K562 (cell line): ENCODE results near the gene LPAR2. TPM values are rescaled to one million over a fixed set of nuclear protein-coding genes. Genes with fewer than 3 reads are reported as not detected.

Experiments
- ATAC-seq: fragments of 200-7000 bp; cut with Tn5 transposase; 3 replicates; pipeline ENCODE4 v1.9.1; 2020; ENCODE audit warnings: moderate library complexity
- Bru-seq: library from RNA; stranded (reverse); fragments of 400-500 nt; gene quantifications from one replicate; lab custom pipeline; 2021; lab: Mats Ljungman, UMichigan
- BruChase-seq, 2 experiments: library from RNA; stranded (reverse); fragments of 400-500 nt; gene quantifications; one replicate each; lab custom pipeline; 2021; lab: Mats Ljungman, UMichigan
- BruUV-seq: library from RNA; stranded (reverse); fragments of 400-500 nt; replicated peaks from 2 replicates; lab custom pipeline; 2021; lab: Mats Ljungman, UMichigan
- CTCF ChIA-PET: fragments of 300-600 bp; formaldehyde crosslinking; extraction: SDS; loops from one replicate; lab custom pipeline; 2021; ENCODE audit warnings: low intra/inter-chr PET ratio; lab: Yijun Ruan, JAX
- POLR2A ChIA-PET: fragments of 300-600, 350-650 bp; sonication (Branson Sonifier 250); formaldehyde crosslinking; extraction: SDS; loops from one replicate; lab custom pipeline; 2021; ENCODE audit warnings: antibody characterized with exemption, inconsistent platforms; lab: Yijun Ruan, JAX
- DNase-seq, 4 experiments: peaks; one replicate each; pipeline versions ENCODE4 v3.0.0 to v3.0.0-alpha.2; 2011 to 2018; ENCODE audit warnings: low spot score in 3 of 4, mixed read lengths in 3 of 4; ENCODE audit errors: extremely low read depth in 1 of 4
- FAIRE-seq: peaks from 2 replicates; lab custom pipeline; 2011; peaks lifted over from hg19 to GRCh38; lab: Jason Lieb, UNC
- H2AFZ ChIP-seq: 2 replicates; pipeline ENCODE4 v1.6.0; 2011; ENCODE audit warnings: low read depth, low read length, control low read depth, inconsistent platforms
- H3K27ac ChIP-seq: fragments of 200-600 bp; 3 replicates; pipeline ENCODE4 v1.8.0; 2011; ENCODE audit warnings: low read depth, mild to moderate bottlenecking, control low read depth, inconsistent platforms, low read length, moderate library complexity, mixed read lengths; ENCODE audit errors: extremely low read depth
- H3K27me3 ChIP-seq, 2 experiments: fragments of 300-600 bp in 1 of 2; 2 replicates in 1 of 2; 3 replicates in 1 of 2; pipeline versions ENCODE4 v1.6.0 to v1.8.0; 2011; ENCODE audit warnings: inconsistent platforms in 2 of 2, low read length in 2 of 2, mild to moderate bottlenecking in 1 of 2, mixed read lengths in 1 of 2, moderate library complexity in 1 of 2; ENCODE audit not compliant: control insufficient read depth in 2 of 2, insufficient read depth in 2 of 2
- H3K36me3 ChIP-seq: fragments of 300-600 bp; 3 replicates; pipeline ENCODE4 v1.8.0; 2011; ENCODE audit warnings: mild to moderate bottlenecking, low read length, inconsistent platforms; ENCODE audit not compliant: control insufficient read depth, insufficient read depth
- H3K4me1 ChIP-seq, 2 experiments: fragments of 200-600 bp in 1 of 2; replicated peaks in 1 of 2; 2 replicates in 1 of 2; 3 replicates in 1 of 2; pipeline versions ENCODE4 v1.5.1 to v1.8.0; 2011; ENCODE audit warnings: inconsistent platforms in 2 of 2, low read length in 2 of 2, mild to moderate bottlenecking in 1 of 2, mixed read lengths in 1 of 2, moderate library complexity in 1 of 2; ENCODE audit not compliant: control insufficient read depth in 2 of 2, insufficient read depth in 2 of 2
- H3K4me2 ChIP-seq: 2 replicates; pipeline ENCODE4 v1.6.1; 2011; ENCODE audit warnings: low read length, control low read depth, inconsistent platforms, mixed read lengths; ENCODE audit not compliant: insufficient read depth
- H3K4me3 ChIP-seq: fragments of 200-600 bp; sonication (generic), shearing (Covaris generic); 2 replicates; pipeline ENCODE4 v1.5.1; 2016; ENCODE audit warnings: control low read depth, inconsistent platforms
- H3K79me2 ChIP-seq: fragments of 200-600 bp; 3 replicates; pipeline ENCODE4 v1.8.0; 2011; ENCODE audit warnings: low read length, inconsistent platforms; ENCODE audit not compliant: control insufficient read depth, insufficient read depth
- H3K9ac ChIP-seq, 2 experiments: 2 replicates each; pipeline versions ENCODE4 v1.6.0 to v1.6.1; 2011; ENCODE audit warnings: low read depth in 2 of 2, low read length in 2 of 2, control low read depth in 1 of 2, inconsistent platforms in 1 of 2, mild to moderate bottlenecking in 1 of 2, mixed read lengths in 1 of 2; ENCODE audit not compliant: insufficient read depth in 1 of 2
- H3K9me1 ChIP-seq: one replicate; pipeline ENCODE4 v1.6.0; 2011; ENCODE audit warnings: inconsistent platforms, mild to moderate bottlenecking, low read length, moderate library complexity; ENCODE audit not compliant: control insufficient read depth, insufficient read depth
- H3K9me3 ChIP-seq: replicated peaks from 2 replicates; pipeline ENCODE4 v1.5.1; 2011; ENCODE audit warnings: low read depth, low read length, inconsistent platforms; ENCODE audit not compliant: control insufficient read depth, insufficient read depth
- H4K20me1 ChIP-seq: replicated peaks from 2 replicates; pipeline ENCODE4 v1.6.1; 2011; ENCODE audit warnings: low read length, inconsistent platforms, mixed read lengths; ENCODE audit not compliant: control insufficient read depth, insufficient read depth
- CBFA2T3 ChIP-seq: fragments of 450-650 bp; IDR thresholded peaks from 2 replicates; pipeline ENCODE4 v1.6.1; 2017
- POLR2G ChIP-seq: fragments of 200-400 bp; formaldehyde crosslinking; IDR thresholded peaks from 2 replicates; pipeline ENCODE4 v1.6.1; 2017; ENCODE audit warnings: low read depth, mild to moderate bottlenecking, antibody characterized with exemption, low read length, moderate library complexity
- whole genome bisulfite sequencing: fragments of 100-300 bp; shearing (Covaris generic); methylation state at CpG from one replicate; pipeline ENCODE4 v1.1.6; 2016; ENCODE audit warnings: low coverage, mixed read lengths; ENCODE audit not compliant: insufficient coverage; ENCODE audit errors: missing lambda C conversion rate; 5-methylcytosine and 5-hydroxymethylcytosine counted together
- in situ Hi-C: fragments of 300-500 bp; cut with MboI; formaldehyde crosslinking; loops from 4 replicates; pipeline ENCODE4 v1.15.0; 2018; ENCODE audit warnings: inconsistent platforms, mixed read lengths
- intact Hi-C: fragments of 100-400 bp; cut with micrococcal nuclease; formaldehyde crosslinking; loops from 2 replicates; pipeline ENCODE4 v1.14.2; 2022
- long read RNA-seq, 3 experiments: library from polyadenylated mRNA in 2 of 3; library from RNA in 1 of 3; unstranded in 2 of 3; stranded (forward) in 1 of 3; transcript quantifications; one replicate each; pipeline ENCODE4 v2.0.0, GENCODE V29; 2019 to 2022
- polyA minus RNA-seq, 3 experiments: library from RNA; depleted of rRNA, polyadenylated mRNA; stranded (reverse); fragments of >200 nt; gene quantifications; 2 replicates each; pipeline ENCODE4 v1.2.3, GENCODE V29; 2011
- polyA plus RNA-seq, 8 experiments: library from polyadenylated mRNA; depleted of rRNA in 4 of 8; stranded (reverse) in 5 of 8; unstranded in 3 of 8; fragments of >200 nt; fragmentation: Nextera tagmentation in 2 of 8; fragmentation: Illumina TruSeq in 1 of 8; extraction: Ambion mirVana in 2 of 8; extraction: Trizol in 1 of 8; gene quantifications; 2 replicates each; pipeline versions ENCODE4 v1.2.1 to v1.2.3, GENCODE V29; 2011 to 2014; ENCODE audit warnings: inconsistent platforms in 1 of 8, missing spikeins in 1 of 8
- total RNA-seq, 7 experiments: library from RNA; depleted of rRNA in 6 of 7; stranded (reverse); fragments of >200 nt in 6 of 7; fragmentation: Illumina TruSeq in 2 of 7; extraction: Trizol in 2 of 7; gene quantifications; 2 replicates each; pipeline versions ENCODE4 v1.2.1 to v1.2.3, GENCODE V29; 2011 to 2021; ENCODE audit warnings: low replicate concordance in 1 of 7
- TF ChIP-seq, protein P1 (sequence below): sonication (generic); formaldehyde crosslinking; IDR thresholded peaks from 2 replicates; pipeline ENCODE4 v1.8.1; 2023; ENCODE audit warnings: mild to moderate bottlenecking, missing genetic modification reagents

The LPAR2 gene
- total RNA-seq (2011; cell fraction: chromatin; rRNA removed; ENCODE audit: low replicate concordance): 44.7 and 88.0 TPM in 2 replicates
- 27.1 and 27.2 TPM in 2 replicates for total RNA-seq (2011; cell fraction: nucleolus; rRNA removed)
- 34.0 and 49.1 TPM in 2 replicates for total RNA-seq (2011; cell fraction: nucleoplasm; rRNA removed)
- total RNA-seq (2014; rRNA removed) (2.3 and 3.3 TPM in 2 replicates), total RNA-seq (2014; rRNA removed; fragmentation: Illumina TruSeq; extraction: Trizol) (1.8 and 1.9 TPM in 2 replicates), total RNA-seq (2015; rRNA removed; fragmentation: Illumina TruSeq; extraction: Trizol) (4.0 and 4.4 TPM in 2 replicates), total RNA-seq (2021) (7.0 and 10.3 TPM in 2 replicates), polyA plus RNA-seq (2011; rRNA removed) (4.4 and 9.4 TPM in 2 replicates), polyA plus RNA-seq (2014; fragmentation: Illumina TruSeq; extraction: Trizol) (6.5 and 7.8 TPM in 2 replicates), polyA plus RNA-seq (2014; fragmentation: Nextera tagmentation; extraction: Ambion mirVana) (under 1 TPM; 0.63 TPM), polyA plus RNA-seq (2014; rRNA removed) (8.1 and 13.8 TPM in 2 replicates), polyA minus RNA-seq (2011; rRNA and poly(A)+ RNA removed) (2.7 and 3.6 TPM in 2 replicates), Bru-seq, nascent RNA (percentile 49 among the genes with signal in this experiment), BruChase-seq, experiment 1, labeled RNA remaining after a 2-hour chase (percentile 49 among the genes with signal in this experiment), BruChase-seq, experiment 2, labeled RNA remaining after a 6-hour chase (percentile 56 among the genes with signal in this experiment)
- 7.7 and 7.9 TPM in 2 replicates for polyA plus RNA-seq (2011; cell fraction: cytosol; rRNA removed)
- 76.8 and 108 TPM in 2 replicates for polyA plus RNA-seq (2011; cell fraction: nucleus; rRNA removed)
- polyA plus RNA-seq (2012): 9.5 and 18.9 TPM in 2 replicates
- polyA minus RNA-seq (2011; cell fraction: cytosol; rRNA and poly(A)+ RNA removed): 1.6 and 2.5 TPM in 2 replicates
- 6.6 and 7.2 TPM in 2 replicates for polyA minus RNA-seq (2011; cell fraction: nucleus; rRNA and poly(A)+ RNA removed)
- long read RNA-seq, experiment 1, partial matches to known transcripts: 6 of 11 reads
- long read RNA-seq, experiment 1, other reads (novel, unspliced or antisense): 5 of 11 reads
- long read RNA-seq, experiment 2: 0 reads
- long read RNA-seq, experiment 3: 0 reads

DNA sequence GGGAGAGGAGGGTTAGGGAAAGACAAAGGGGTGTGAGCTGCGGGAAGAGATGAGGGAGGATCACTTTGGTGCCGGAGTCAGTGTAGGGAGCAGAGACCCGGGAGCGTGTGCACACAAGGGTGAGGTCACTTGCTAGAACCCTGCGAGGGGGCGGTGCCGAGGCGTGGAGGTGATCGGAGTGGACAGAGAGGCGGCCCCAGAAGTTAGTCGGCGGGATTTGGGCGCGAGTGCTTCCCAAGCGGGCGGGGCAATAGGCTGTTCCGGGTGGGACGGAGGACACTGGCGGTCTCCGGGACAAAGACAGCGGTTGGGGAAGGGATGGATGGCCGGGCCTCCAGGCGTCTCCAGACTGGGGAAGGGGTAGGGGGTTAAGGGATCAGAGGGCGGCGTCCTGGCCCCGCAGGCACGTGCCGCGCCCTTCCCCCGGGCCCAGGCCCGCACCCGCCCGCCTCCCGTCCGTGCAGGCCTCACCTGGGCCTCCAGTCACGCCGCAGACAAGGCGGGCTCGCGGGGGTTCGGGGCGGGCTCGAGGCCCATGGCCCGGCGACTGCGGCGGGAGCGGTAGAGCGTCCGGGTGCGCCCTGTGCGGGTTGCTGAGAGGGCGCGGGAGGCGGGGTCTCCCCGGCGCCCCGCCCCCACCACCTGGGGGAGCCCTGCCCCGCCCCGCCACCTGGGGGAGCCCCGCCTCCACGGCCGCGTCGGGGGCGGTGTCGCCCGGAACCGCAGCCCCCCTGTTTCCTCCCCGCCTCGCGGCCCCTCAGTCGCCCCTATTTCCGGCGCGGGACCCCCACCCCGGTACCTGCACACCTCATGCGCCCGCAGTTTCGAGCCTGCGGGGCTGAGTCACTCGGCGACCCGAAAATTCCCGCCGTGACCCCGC is at the start of gene LPAR2:
Gene LPAR2 (minus strand): TSS at position 600 of the 880 bp plus-strand sequence. CDS start 945 bp downstream, outside the sequence.
- no peaks in the 10 kb centered on the region; a peak in 1 of 5 replicates for H3K27me3 ChIP-seq
- H3K27ac ChIP-seq: no peak within 1 kb of the TSS
- H3K9me1 ChIP-seq: no peaks in the 10 kb centered on the region
- in situ Hi-C loops (loop anchor here (25.0 kb wide), 1 partner anchor 91 kb away; the partner anchor contains the start of genes CILP2 and YJEFN3), intact Hi-C loops (no loop called here)
- H3K79me2 ChIP-seq: no peaks in the 10 kb centered on the region
- no peaks in the 10 kb centered on the region for H3K9me3 ChIP-seq
- BruUV-seq: no TSS peak
- H3K4me1 ChIP-seq: peaks cover 2 to 24% of the 10 kb centered on the region in 2 experiments; a peak in 4 of 5 replicates
- H3K9ac ChIP-seq: no peak within 1 kb of the TSS
- ATAC-seq: no peak
- POLR2A ChIA-PET: no interaction called here
- H3K4me2 ChIP-seq: no peak within 1 kb of the TSS
- no peak within 1 kb of the TSS for H2AFZ ChIP-seq
- no peaks in the 10 kb centered on the region for H4K20me1 ChIP-seq
- WGBS: 91% methylated on average over 21 of the region's 87 CpGs
- H3K36me3 ChIP-seq: peaks cover 8% of the 10 kb centered on the region; the same call in 2 of the 3 replicates
- H3K4me3 ChIP-seq: no peak within 1 kb of the TSS
- TF ChIP-seq, protein P1, sequence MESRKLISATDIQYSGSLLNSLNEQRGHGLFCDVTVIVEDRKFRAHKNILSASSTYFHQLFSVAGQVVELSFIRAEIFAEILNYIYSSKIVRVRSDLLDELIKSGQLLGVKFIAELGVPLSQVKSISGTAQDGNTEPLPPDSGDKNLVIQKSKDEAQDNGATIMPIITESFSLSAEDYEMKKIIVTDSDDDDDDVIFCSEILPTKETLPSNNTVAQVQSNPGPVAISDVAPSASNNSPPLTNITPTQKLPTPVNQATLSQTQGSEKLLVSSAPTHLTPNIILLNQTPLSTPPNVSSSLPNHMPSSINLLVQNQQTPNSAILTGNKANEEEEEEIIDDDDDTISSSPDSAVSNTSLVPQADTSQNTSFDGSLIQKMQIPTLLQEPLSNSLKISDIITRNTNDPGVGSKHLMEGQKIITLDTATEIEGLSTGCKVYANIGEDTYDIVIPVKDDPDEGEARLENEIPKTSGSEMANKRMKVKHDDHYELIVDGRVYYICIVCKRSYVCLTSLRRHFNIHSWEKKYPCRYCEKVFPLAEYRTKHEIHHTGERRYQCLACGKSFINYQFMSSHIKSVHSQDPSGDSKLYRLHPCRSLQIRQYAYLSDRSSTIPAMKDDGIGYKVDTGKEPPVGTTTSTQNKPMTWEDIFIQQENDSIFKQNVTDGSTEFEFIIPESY (CRISPR knock-in tag): 0 out of 2 replicates have a peak, but pooled peaks have one; percentile 5
- TF ChIP-seq POLR2G: peak; percentile 49; the same call in 1 of the 2 replicates
- TF ChIP-seq CBFA2T3: no peak
- no peak for FAIRE-seq
- no peak for DNase-seq
- CTCF ChIA-PET: no interaction called here
